ENCODE results near the gene STK32C.

- no peak for TF ChIP-seq CTCF (IDR thresholded peaks at IDR 0.05)
- TF ChIP-seq POLR2A (IDR thresholded peaks at IDR 0.05), result no peak
Measured at GRCh38 chr10:132279873-132280645, 27.7 kb downstream of the STK32C start.

Measured in right lobe of liver (tissue), 4 donors.